T1000 (cell line): ENCODE measurements around the gene CFH.
"Not testable (repeated sequence)": the region's sequence is repeated elsewhere in the genome, so short reads cannot be mapped to it uniquely, and the experiment has no call there.

Experiments used
- DNase-seq: peaks from one replicate; lab custom pipeline; 2025; ENCODE audit warnings: mixed read lengths; lab: John Stamatoyannopoulos, UW

The CFH gene

GRCh38 chr1:196765019-196765740 is 113.3 kb downstream of the CFH start:
- DNase-seq = not testable (repeated sequence)

- not testable (repeated sequence) for DNase-seq
Measured at GRCh38 chr1:196769823-196770222, 118.0 kb downstream of the CFH start.

GRCh38 chr1:196773713-196774112 is 121.9 kb downstream of the CFH start:
- DNase-seq = no peak

GRCh38 chr1:196774175-196774574 is 122.3 kb downstream of the CFH start:
- no peak for DNase-seq

GRCh38 chr1:196774603-196775002 is 122.8 kb downstream of the CFH start, which contains the start of gene CFHR3:
CFHR3 (plus strand) TSS chr1:196774840; CDS start chr1:196774887, 47 bp downstream.
- no peak for DNase-seq

- DNase-seq = no peak
Measured at GRCh38 chr1:196777603-196778002, 125.8 kb downstream of the CFH start.

GRCh38 chr1:196779093-196779492 is 127.2 kb downstream of the CFH start:
- no peak for DNase-seq

GRCh38 chr1:196791252-196791651 is 139.4 kb downstream of the CFH start:
- not testable (repeated sequence) for DNase-seq

GRCh38 chr1:196794103-196794502 is 142.3 kb downstream of the CFH start:
- DNase-seq = not testable (repeated sequence)
